ENCODE data around the gene MPL.

The MPL gene

GRCh38 chr1:43388613-43389012, 51.0 kb downstream of the MPL start:
- TF ChIP-seq, protein P1, sequence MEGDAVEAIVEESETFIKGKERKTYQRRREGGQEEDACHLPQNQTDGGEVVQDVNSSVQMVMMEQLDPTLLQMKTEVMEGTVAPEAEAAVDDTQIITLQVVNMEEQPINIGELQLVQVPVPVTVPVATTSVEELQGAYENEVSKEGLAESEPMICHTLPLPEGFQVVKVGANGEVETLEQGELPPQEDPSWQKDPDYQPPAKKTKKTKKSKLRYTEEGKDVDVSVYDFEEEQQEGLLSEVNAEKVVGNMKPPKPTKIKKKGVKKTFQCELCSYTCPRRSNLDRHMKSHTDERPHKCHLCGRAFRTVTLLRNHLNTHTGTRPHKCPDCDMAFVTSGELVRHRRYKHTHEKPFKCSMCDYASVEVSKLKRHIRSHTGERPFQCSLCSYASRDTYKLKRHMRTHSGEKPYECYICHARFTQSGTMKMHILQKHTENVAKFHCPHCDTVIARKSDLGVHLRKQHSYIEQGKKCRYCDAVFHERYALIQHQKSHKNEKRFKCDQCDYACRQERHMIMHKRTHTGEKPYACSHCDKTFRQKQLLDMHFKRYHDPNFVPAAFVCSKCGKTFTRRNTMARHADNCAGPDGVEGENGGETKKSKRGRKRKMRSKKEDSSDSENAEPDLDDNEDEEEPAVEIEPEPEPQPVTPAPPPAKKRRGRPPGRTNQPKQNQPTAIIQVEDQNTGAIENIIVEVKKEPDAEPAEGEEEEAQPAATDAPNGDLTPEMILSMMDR (IDR thresholded peaks at IDR 0.05; ENCODE audit: low read depth, low read length) = no peak
- H3K9me3 ChIP-seq (ENCODE audit: severe bottlenecking) = no peaks in the 10 kb centered on the region
- H3K27me3 ChIP-seq (ENCODE audit: insufficient read depth, low read depth, severe bottlenecking) = no peaks in the 10 kb centered on the region
- peak overlapping the region; percentile 60 for H3K4me3 ChIP-seq (ENCODE audit: low read depth, low read length)
- H3K27ac ChIP-seq = peak overlapping the region; percentile 96
- H3K36me3 ChIP-seq = peaks cover 44% of the 10 kb centered on the region
- peak; percentile 27 for DNase-seq

GRCh38 chr1:43389326-43390313, 52.0 kb downstream of the MPL start, which contains the start of the genes MED8 and SZT2:
MED8 (minus strand) TSS chr1:43389800; CDS start chr1:43389764, 36 bp downstream.
SZT2 (plus strand) TSS chr1:43389899; CDS start chr1:43389969, 70 bp downstream.
- Histone ChIP-seq H3K4me3 (ENCODE audit: low read depth, low read length) (peak within 1 kb of the TSS; percentile 60), H3K27ac (peak within 1 kb of the TSS; percentile 96), H3K9me3 (ENCODE audit: severe bottlenecking) (no peaks in the 10 kb centered on the region), H3K27me3 (ENCODE audit: insufficient read depth, low read depth, severe bottlenecking) (no peaks in the 10 kb centered on the region), H3K36me3 (peaks cover 34% of the 10 kb centered on the region)
- TF ChIP-seq, protein P1 (IDR thresholded peaks at IDR 0.05; ENCODE audit: low read depth, low read length) = no peak
- DNase-seq = peak; percentile 97

DNA sequence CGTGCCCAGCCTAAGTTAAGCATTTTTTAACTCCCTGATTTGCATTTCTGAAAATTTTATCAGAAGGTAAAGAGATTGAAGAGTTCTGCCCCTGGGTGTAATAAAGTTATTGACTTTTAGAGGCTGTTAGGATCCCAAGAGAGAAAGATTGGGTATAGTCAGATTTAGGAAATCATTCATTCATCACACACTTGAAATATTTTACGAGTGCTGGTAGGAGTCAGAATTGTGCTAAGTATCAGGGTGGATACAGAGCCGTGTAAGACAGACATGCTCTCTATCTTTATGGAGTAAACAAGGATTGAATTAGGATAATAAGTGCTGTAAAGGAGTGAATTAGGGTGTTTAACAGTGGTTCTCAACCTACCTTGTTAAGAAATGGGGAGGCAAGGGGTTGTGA, 55.1 kb downstream of the MPL start:
- H3K4me3 ChIP-seq (ENCODE audit: low read depth, low read length) = no peak overlapping the region
- H3K9me3 ChIP-seq (ENCODE audit: severe bottlenecking) = no peaks in the 10 kb centered on the region
- no peaks in the 10 kb centered on the region for H3K27me3 ChIP-seq (ENCODE audit: insufficient read depth, low read depth, severe bottlenecking)
- peaks cover 8% of the 10 kb centered on the region for H3K36me3 ChIP-seq
- H3K27ac ChIP-seq = no peak overlapping the region
- DNase-seq = no peak
- TF ChIP-seq, protein P1 (IDR thresholded peaks at IDR 0.05; ENCODE audit: low read depth, low read length) = no peak

GRCh38 chr1:43395523-43395922, 57.9 kb downstream of the MPL start:
- H3K36me3 ChIP-seq = peaks cover 5% of the 10 kb centered on the region; the same call in 1 of the 2 replicates

DNA sequence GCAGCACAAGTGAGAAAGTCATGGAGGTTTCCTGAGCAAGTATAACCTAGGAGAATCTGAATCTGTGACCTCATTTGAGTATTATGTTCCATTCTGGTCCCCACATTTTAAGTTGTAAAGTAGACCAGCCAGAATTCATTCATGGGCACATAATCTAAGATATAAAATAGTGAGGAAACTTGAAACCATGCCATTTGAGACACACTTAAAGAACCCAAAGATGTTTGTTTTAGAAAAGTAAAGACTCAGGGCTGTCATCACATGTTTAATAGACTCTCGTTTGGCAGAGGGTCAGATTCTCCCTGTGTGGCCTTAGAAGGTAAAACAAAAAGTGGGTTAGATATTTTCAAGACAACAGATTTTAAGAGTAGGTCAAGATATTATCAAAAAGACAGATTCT, 58.4 kb downstream of the MPL start:
- H3K27me3 ChIP-seq (ENCODE audit: insufficient read depth, low read depth, severe bottlenecking) = no peaks in the 10 kb centered on the region
- H3K27ac ChIP-seq = no peak overlapping the region
- TF ChIP-seq, protein P1 (IDR thresholded peaks at IDR 0.05; ENCODE audit: low read depth, low read length) = no peak
- no peak for DNase-seq
- H3K36me3 ChIP-seq = peaks cover 5% of the 10 kb centered on the region; the same call in 1 of the 2 replicates
- no peaks in the 10 kb centered on the region for H3K9me3 ChIP-seq (ENCODE audit: severe bottlenecking)
- no peak overlapping the region for H3K4me3 ChIP-seq (ENCODE audit: low read depth, low read length)

More at GRCh38 chr1:43395523-43395922, 57.9 kb downstream of the MPL start:
- Histone ChIP-seq H3K9me3 (ENCODE audit: severe bottlenecking) (no peaks in the 10 kb centered on the region), H3K27me3 (ENCODE audit: insufficient read depth, low read depth, severe bottlenecking) (no peaks in the 10 kb centered on the region), H3K4me3 (ENCODE audit: low read depth, low read length) (no peak overlapping the region), H3K27ac (no peak overlapping the region)
- TF ChIP-seq, protein P1 (IDR thresholded peaks at IDR 0.05; ENCODE audit: low read depth, low read length) = no peak
- no peak for DNase-seq

Data from WERI-Rb-1 (cell line).